ENCODE results near the gene MMD.
"Not testable (repeated sequence)": the region's sequence is repeated elsewhere in the genome, so short reads cannot be mapped to it uniquely, and the experiment has no call there.

DNA sequence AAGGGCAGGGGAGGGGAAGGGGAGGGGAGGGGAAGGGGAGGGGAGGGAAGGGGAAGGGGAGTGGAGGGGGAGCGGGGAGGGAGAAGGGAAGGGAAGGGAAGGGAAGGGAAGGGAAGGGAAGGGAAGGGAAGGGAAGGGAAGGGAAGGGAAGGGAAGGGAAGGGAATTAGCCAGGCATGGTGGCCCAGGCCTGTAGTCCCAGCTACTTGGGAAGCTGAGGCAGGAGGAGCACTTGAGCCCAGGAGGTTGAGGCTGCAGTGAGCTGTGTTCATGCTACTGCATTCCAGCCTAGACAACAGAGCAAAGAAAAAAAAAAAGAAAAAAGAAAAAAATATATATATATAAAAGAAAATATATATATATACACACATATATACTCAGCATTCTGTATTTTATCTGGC, 10.3 kb upstream of the MMD start:
- not testable (repeated sequence) for TF ChIP-seq POLR2AphosphoS5 (IDR thresholded peaks at IDR 0.05; ENCODE audit: borderline replicate concordance, low read depth, low read length); EZH2 (IDR thresholded peaks at IDR 0.05); FOXP2 (optimal IDR thresholded peaks at IDR 0.05; ENCODE audit: control extremely low read depth, extremely low read length, insufficient read depth)

Measured in SK-N-MC (cell line).